GM12872 (cell line): ENCODE measurements around the gene MYO18A.

Experiments used
- TF ChIP-seq, protein P1 (sequence below): IDR thresholded peaks from 3 replicates; pipeline ENCODE4 v1.5.1; 2011; ENCODE audit warnings: low read depth, mild to moderate bottlenecking, low read length, moderate library complexity; ENCODE audit not compliant: insufficient read depth

MYO18A gene

DNA sequence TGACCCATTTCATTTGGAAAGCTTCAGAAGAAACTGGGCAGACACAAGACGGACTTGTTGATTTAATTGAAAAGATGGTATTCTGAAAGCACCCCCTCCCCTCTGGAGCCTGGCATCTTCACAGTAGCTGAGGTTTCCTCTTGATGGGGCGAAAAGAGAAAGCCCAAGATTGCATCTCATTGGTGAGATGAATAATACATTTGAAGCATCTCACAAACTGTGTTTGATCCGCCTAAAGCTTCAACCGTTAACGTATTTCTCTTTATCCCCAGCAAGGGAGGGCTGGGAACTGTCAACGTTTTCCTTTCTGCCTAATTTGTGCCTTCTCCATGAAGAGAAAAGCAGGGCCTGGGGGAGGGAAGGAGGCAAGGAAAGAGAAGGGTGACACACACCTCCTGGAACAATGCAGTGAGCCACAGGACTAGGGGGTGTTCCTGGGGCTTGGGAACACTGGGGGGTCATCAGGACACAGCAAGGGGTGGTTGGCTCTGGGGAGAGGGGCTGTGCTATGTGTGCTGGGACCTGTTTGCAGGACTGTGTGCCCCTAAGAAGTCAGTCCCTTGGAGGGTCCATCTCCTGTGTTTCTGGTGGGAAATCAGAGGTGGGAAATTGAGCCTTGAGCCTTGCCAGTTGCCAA, 155.8 kb downstream of the MYO18A start:
- TF ChIP-seq, protein P1, sequence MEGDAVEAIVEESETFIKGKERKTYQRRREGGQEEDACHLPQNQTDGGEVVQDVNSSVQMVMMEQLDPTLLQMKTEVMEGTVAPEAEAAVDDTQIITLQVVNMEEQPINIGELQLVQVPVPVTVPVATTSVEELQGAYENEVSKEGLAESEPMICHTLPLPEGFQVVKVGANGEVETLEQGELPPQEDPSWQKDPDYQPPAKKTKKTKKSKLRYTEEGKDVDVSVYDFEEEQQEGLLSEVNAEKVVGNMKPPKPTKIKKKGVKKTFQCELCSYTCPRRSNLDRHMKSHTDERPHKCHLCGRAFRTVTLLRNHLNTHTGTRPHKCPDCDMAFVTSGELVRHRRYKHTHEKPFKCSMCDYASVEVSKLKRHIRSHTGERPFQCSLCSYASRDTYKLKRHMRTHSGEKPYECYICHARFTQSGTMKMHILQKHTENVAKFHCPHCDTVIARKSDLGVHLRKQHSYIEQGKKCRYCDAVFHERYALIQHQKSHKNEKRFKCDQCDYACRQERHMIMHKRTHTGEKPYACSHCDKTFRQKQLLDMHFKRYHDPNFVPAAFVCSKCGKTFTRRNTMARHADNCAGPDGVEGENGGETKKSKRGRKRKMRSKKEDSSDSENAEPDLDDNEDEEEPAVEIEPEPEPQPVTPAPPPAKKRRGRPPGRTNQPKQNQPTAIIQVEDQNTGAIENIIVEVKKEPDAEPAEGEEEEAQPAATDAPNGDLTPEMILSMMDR: no peak

DNA sequence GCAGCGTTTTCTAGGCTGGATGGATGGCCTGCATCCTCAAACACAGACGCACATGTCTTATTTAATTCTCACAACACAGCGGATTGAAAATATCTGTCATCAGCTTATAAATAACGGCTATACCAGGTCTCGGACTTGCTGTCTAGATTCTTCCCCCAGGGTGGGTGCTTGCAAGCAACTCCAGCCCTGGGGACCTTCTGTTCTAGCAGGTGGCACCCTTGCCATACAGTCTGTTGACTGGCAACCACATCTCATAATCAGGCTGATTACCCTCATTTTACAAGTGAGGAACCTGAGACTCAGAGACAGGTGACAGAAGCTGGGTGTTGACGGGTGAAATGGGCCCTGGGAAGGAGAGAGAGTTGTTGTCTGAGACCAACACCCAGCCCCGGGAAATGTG, 158.1 kb downstream of the MYO18A start:
- TF ChIP-seq, protein P1: no peak

DNA sequence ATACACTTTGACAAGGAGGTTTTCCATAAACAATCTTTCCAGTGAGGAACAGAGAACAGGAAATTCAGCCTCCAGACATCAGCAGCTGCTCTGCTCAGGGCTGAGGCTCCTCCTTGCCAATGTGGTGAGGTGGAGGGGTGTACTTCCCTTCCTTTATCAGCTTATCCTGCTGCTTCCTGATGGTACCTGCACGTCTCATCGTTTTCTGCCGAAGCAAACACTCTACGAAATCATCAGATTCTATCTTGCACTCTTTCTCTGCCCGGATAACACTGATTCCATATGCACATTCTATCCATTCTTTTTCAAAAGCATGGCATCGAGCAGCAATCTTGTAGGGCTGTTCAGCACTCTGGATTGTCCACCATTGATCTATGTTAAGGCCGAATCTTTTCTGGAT, 159.0 kb downstream of the MYO18A start:
- TF ChIP-seq, protein P1: no peak
